Lower leg skin (tissue), 4 donors: ENCODE data around the gene RPIA. TPM values are rescaled to one million over a fixed set of nuclear protein-coding genes. Genes with fewer than 3 reads are reported as not detected.

ENCODE experiments used
- DNase-seq, 2 donors: peaks; one replicate each; pipeline ENCODE4 v3.0.0-alpha.2; 2019; ENCODE audit warnings: low spot score in 2 of 2
- H3K4me3 ChIP-seq: fragments of 200-600 bp; sonication (generic); 2 replicates; pipeline ENCODE4 v1.5.1; 2017; ENCODE audit warnings: mild to moderate bottlenecking, low read depth; ENCODE audit not compliant: poor library complexity, severe bottlenecking
- CTCF ChIP-seq, 3 donors: fragments of 450-650 bp; IDR thresholded peaks; one replicate each; pipeline ENCODE4 v1.5.1; 2016; ENCODE audit warnings: antibody characterized with exemption in 3 of 3, mild to moderate bottlenecking in 3 of 3, moderate library complexity in 2 of 3
- POLR2A ChIP-seq, 2 donors: fragments of 450-650 bp; IDR thresholded peaks; one replicate each; pipeline ENCODE4 v1.6.1; 2016 to 2017; ENCODE audit warnings: antibody characterized with exemption in 2 of 2, mild to moderate bottlenecking in 1 of 2, moderate library complexity in 1 of 2
- WGBS, 2 donors: methylation state at CpG; one replicate each; pipeline ENCODE4 v1.1.5; 2018; 5-methylcytosine and 5-hydroxymethylcytosine counted together
- intact Hi-C: fragments of 100-400 bp; cut with DNase I; formaldehyde crosslinking; loops from one replicate; pipeline ENCODE4 v1.15.0; 2023; ENCODE audit warnings: low total_unique reads
- total RNA-seq, 4 donors: library from RNA; depleted of rRNA; stranded (reverse); fragments of >200 nt; gene quantifications; one replicate each; pipeline ENCODE4 v1.1.0, GENCODE V29; 2016

Gene RPIA
- total RNA-seq, 4 donors from 2014 or later: 5.9 to 14.1 (median 8.5) TPM

- DNase-seq: no peak
- TF ChIP-seq POLR2A (IDR thresholded peaks at IDR 0.05) (no peak), CTCF (IDR thresholded peaks at IDR 0.05) (no peak)
- intact Hi-C loops: no loop called here
- 61 to 65% methylated on average over 1 of the region's 1 CpG for WGBS, 2 donors
- no peak overlapping the region for H3K4me3 ChIP-seq
Measured at GRCh38 chr2:88711289-88711688, 19.8 kb downstream of the RPIA start.

- no peak overlapping the region for H3K4me3 ChIP-seq
- no peak for TF ChIP-seq POLR2A (IDR thresholded peaks at IDR 0.05)
- no peak for TF ChIP-seq CTCF (IDR thresholded peaks at IDR 0.05)
- intact Hi-C loops: no loop called here
- 78 to 85% methylated on average over 1 of the region's 1 CpG for WGBS, 2 donors
- no peak for DNase-seq
Measured at GRCh38 chr2:88711897-88712296, 20.4 kb downstream of the RPIA start.

- TF ChIP-seq CTCF (IDR thresholded peaks at IDR 0.05): no peak
- TF ChIP-seq POLR2A (IDR thresholded peaks at IDR 0.05): no peak
- intact Hi-C loops: no loop called here
- H3K4me3 ChIP-seq: no peak overlapping the region
- DNase-seq: no peak
- 92 to 95% methylated on average over 4 of the region's 4 CpGs for WGBS, 2 donors
Measured at GRCh38 chr2:88713408-88713807, 21.9 kb downstream of the RPIA start.

GRCh38 chr2:88714667-88715066 is 23.2 kb downstream of the RPIA start:
- TF ChIP-seq POLR2A (IDR thresholded peaks at IDR 0.05) (no peak), CTCF (IDR thresholded peaks at IDR 0.05) (no peak)
- H3K4me3 ChIP-seq: no peak overlapping the region
- 93 to 96% methylated on average over 3 of the region's 3 CpGs for WGBS, 2 donors
- intact Hi-C loops: no loop called here
- no peak for DNase-seq

GRCh38 chr2:88720399-88720798 is 28.9 kb downstream of the RPIA start:
- no peak for DNase-seq
- TF ChIP-seq CTCF (IDR thresholded peaks at IDR 0.05) (no peak), POLR2A (IDR thresholded peaks at IDR 0.05) (no peak)
- H3K4me3 ChIP-seq: no peak overlapping the region
- intact Hi-C loops: no loop called here

- intact Hi-C loops: no loop called here
- no peak overlapping the region for H3K4me3 ChIP-seq
- DNase-seq: no peak
- TF ChIP-seq POLR2A (IDR thresholded peaks at IDR 0.05): no peak
- no peak for TF ChIP-seq CTCF (IDR thresholded peaks at IDR 0.05)
- 95% methylated on average over 2 of the region's 2 CpGs for WGBS, 2 donors
Measured at GRCh38 chr2:88721268-88721667, 29.8 kb downstream of the RPIA start.
